GM13977 (cell line): Measurements from ENCODE around the gene MAMDC2.

ENCODE experiments used
- DNase-seq: peaks from one replicate; pipeline ENCODE4 v3.0.0; 2012; ENCODE audit warnings: low spot score
- in situ Hi-C: fragments of 300-500 bp; cut with MboI; formaldehyde crosslinking; loops from one replicate; pipeline ENCODE4 v1.12.0; 2022; ENCODE audit warnings: low sequenced_read_pairs, low pct_unique_long_range_greater_than_20kb, mixed read lengths, inconsistent platforms; ENCODE audit not compliant: unreplicated experiment
- TF ChIP-seq, protein P1 (sequence below): IDR thresholded peaks from 2 replicates; pipeline ENCODE4 v1.5.1; 2012; ENCODE audit warnings: mild to moderate bottlenecking, control low read depth; ENCODE audit not compliant: insufficient read depth; ENCODE audit errors: extremely low read depth, missing control alignments

Gene MAMDC2

DNA sequence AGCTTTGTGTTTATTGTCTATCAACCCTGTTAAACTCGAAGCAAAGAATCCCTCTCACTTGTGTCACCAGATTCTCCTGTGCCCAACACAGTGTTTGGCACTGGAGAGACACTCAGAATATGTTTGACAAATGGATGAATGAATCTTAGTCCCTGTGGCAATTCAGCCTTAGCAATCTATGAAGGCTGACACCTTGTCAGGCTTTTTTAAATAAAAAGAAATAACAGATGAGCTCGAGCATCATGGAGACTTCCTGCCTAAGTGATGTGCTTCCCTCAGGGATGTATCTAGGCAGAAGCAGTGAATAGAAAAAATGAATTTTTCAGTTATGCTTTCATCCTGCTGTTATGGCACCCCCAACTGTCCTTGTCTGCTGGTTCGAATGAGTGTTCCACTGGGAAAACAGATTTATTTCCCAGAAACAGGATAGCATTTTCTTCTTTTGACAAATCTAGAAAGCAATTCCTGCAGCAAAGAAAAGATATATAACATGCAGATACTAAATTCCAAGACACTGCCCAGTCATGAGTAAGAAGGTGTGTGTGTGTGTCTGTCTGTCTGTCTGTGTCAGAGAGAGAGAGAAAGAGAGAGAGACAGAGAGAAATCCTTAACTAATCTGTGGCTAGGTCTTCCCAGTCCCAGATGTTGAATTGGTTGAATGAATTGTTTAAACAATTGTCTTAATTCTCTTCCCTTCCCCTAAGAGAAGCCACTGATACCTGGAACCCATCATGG lies 16.7 kb downstream of the MAMDC2 start:
- no peak for DNase-seq
- TF ChIP-seq, protein P1, sequence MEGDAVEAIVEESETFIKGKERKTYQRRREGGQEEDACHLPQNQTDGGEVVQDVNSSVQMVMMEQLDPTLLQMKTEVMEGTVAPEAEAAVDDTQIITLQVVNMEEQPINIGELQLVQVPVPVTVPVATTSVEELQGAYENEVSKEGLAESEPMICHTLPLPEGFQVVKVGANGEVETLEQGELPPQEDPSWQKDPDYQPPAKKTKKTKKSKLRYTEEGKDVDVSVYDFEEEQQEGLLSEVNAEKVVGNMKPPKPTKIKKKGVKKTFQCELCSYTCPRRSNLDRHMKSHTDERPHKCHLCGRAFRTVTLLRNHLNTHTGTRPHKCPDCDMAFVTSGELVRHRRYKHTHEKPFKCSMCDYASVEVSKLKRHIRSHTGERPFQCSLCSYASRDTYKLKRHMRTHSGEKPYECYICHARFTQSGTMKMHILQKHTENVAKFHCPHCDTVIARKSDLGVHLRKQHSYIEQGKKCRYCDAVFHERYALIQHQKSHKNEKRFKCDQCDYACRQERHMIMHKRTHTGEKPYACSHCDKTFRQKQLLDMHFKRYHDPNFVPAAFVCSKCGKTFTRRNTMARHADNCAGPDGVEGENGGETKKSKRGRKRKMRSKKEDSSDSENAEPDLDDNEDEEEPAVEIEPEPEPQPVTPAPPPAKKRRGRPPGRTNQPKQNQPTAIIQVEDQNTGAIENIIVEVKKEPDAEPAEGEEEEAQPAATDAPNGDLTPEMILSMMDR, result no peak
- in situ Hi-C loops, result no loop called here

GRCh38 chr9:70060883-70061507 lies 17.3 kb downstream of the MAMDC2 start:
- TF ChIP-seq, protein P1, result no peak
- DNase-seq, result no peak
- in situ Hi-C loops, result no loop called here

GRCh38 chr9:70061776-70062175 lies 18.1 kb downstream of the MAMDC2 start:
- TF ChIP-seq, protein P1, result no peak
- DNase-seq, result no peak
- in situ Hi-C loops, result no loop called here

DNA sequence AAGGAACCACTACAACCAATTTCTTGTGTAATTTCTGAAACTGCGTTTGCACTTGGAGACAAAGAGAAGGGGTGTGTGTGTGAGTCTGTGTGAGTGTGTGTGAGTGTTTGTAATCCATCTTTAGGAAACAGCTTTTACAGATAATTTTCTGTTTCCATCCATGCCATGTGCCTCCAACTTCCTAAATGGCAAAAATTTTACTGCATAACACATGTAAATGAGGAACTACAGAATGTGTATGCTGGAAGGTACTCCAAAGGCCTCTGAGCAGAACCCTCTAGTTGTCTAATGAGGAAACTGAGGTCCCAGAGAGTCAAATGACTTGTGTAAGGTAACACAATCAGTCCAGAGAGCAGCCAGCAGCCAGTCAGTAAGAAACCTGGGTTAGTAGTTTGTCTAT lies 20.8 kb downstream of the MAMDC2 start:
- in situ Hi-C loops, result no loop called here
- no peak for DNase-seq
- TF ChIP-seq, protein P1, result no peak

DNA sequence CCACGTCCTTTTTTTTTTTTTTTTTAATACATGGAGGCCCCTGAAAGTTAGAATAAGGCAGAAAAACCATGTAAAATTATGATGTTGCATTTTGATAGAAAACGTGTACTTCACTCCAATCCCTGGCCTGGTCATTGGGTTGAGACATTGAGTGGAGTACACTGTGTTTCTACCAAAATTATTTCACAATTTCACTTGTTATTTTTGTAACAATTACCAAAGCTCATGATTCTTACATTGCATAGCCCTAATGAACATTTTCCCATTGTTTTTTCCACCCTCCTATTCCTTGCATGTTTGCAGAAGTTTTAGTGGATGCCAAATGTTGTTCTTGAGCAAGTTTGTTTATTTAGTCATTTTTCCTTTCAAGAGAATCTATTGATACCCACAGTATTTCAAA lies 21.9 kb downstream of the MAMDC2 start:
- TF ChIP-seq, protein P1, result no peak
- in situ Hi-C loops, result no loop called here
- no peak for DNase-seq

DNA sequence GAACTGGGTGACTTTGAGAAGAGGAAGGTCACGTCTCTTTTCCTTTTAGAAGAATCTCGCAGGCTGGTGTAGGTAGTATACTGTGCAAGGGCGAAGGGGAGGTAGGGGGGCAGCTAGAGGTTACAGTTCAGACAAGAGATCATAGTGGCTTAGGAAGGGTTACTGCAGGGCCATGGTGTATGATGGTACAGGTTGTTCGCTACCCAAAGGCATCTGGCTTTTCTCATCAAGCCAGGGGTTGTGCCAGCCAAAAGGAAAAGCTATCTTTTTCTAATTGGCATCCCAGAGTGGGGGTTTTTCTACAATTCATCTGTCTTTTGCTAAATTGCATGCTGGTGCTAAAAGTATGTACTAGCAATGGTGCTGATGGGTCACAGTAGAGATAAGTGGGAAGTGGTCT lies 22.8 kb downstream of the MAMDC2 start:
- TF ChIP-seq, protein P1, result no peak
- no peak for DNase-seq
- in situ Hi-C loops, result no loop called here
